GM06990 (cell line): ENCODE data around the gene ASB2.

ENCODE experiments used
- DNase-seq: peaks from one replicate; pipeline ENCODE4 v3.0.0-alpha.2; 2011; ENCODE audit not compliant: insufficient read length; ENCODE audit errors: extremely low read depth
- H3K27me3 ChIP-seq: replicated peaks from 2 replicates; pipeline ENCODE4 v1.6.0; 2011; ENCODE audit warnings: low read length; ENCODE audit not compliant: control insufficient read depth, insufficient read depth
- H3K36me3 ChIP-seq: 2 replicates; pipeline ENCODE4 v1.5.1; 2011; ENCODE audit warnings: low read length; ENCODE audit not compliant: control insufficient read depth, insufficient read depth
- H3K4me3 ChIP-seq: replicated peaks from 2 replicates; pipeline ENCODE4 v1.5.1; 2011; ENCODE audit warnings: low read depth, mild to moderate bottlenecking, control low read depth, low read length
- CTCF ChIP-seq: IDR thresholded peaks from 2 replicates; pipeline ENCODE4 v1.5.1; 2011; ENCODE audit warnings: low read length, control low read depth, mild to moderate bottlenecking, inconsistent platforms; ENCODE audit not compliant: insufficient read depth, poor library complexity, severe bottlenecking

Gene ASB2

GRCh38 chr14:93892923-93893558 lies 83.3 kb downstream of the ASB2 start:
- H3K27me3 ChIP-seq = no peaks in the 10 kb centered on the region; the same call in none of the 2 replicates
- peak; percentile 26 for DNase-seq
- H3K4me3 ChIP-seq = no peak overlapping the region
- peak; percentile 99 for TF ChIP-seq CTCF
- no peaks in the 10 kb centered on the region for H3K36me3 ChIP-seq

- DNase-seq = no peak
- Histone ChIP-seq H3K36me3 (no peaks in the 10 kb centered on the region), H3K27me3 (no peaks in the 10 kb centered on the region; the same call in none of the 2 replicates), H3K4me3 (no peak overlapping the region)
- no peak for TF ChIP-seq CTCF
Measured at GRCh38 chr14:93892505-93892839, 83.9 kb downstream of the ASB2 start.

GRCh38 chr14:93891756-93892504 lies 84.4 kb downstream of the ASB2 start:
- Histone ChIP-seq H3K36me3 (no peaks in the 10 kb centered on the region), H3K4me3 (no peak overlapping the region), H3K27me3 (no peaks in the 10 kb centered on the region; the same call in none of the 2 replicates)
- DNase-seq = no peak
- no peak for TF ChIP-seq CTCF

- Histone ChIP-seq H3K4me3 (no peak overlapping the region), H3K36me3 (no peaks in the 10 kb centered on the region), H3K27me3 (no peaks in the 10 kb centered on the region; the same call in 1 of the 2 replicates)
- DNase-seq = no peak
- no peak for TF ChIP-seq CTCF
Measured at GRCh38 chr14:93889739-93890483, 86.5 kb downstream of the ASB2 start.

DNA sequence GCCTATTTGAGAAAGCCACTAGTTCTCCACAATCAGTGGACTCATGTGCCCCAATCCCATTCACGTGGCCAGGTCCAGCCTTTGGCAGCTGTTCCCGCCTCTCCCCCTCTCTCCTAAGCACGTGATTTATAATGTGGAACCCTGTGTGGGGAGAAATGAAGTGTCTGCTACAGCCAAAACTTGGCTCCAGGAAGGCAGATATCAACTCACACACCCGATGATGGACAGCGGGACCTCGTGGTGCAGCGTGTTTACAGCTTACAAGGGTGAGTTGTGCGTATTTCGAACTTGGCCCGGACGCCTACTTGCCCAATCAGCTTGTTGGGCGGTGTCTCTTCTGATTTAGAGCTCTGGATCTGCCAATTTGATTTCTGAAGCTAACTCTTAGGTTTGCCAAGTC lies 87.4 kb downstream of the ASB2 start:
- TF ChIP-seq CTCF = no peak
- Histone ChIP-seq H3K4me3 (no peak overlapping the region), H3K27me3 (no peaks in the 10 kb centered on the region; the same call in 1 of the 2 replicates), H3K36me3 (no peaks in the 10 kb centered on the region)
- DNase-seq = no peak
